Activated gamma-delta T cell treated with anti-CD3 and anti-CD28 coated beads, Interleukin-2, amount 50 U/mL, for 16 hours (primary cell): ENCODE measurements around the gene NAIF1.
"Not testable (repeated sequence)": the region's sequence is repeated elsewhere in the genome, so short reads cannot be mapped to it uniquely, and the experiment has no call there.

Experiments used
- DNase-seq: peaks from one replicate; pipeline ENCODE4 v3.0.0-alpha.2; 2020; ENCODE audit warnings: low read depth

The NAIF1 gene

DNA sequence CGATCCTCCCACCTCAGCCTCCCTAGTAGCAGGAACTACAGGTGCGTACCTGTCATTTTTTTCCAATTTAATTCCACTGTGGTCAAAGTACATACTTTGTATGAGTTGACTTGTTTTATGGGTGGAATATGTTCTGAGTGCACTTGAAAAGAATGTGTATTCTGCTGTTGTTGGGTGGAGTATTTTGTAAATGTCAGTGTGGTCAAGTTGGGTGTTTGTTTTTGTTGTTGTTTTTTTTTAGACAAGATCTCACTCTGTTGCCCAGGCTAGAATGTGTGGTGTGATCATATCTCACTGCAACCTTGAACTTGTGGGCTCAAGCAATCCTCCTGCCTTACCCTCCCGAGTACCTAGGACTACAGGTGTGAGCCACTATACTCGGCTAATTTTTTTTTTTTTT is 18.8 kb upstream of the NAIF1 start:
- no peak for DNase-seq

DNA sequence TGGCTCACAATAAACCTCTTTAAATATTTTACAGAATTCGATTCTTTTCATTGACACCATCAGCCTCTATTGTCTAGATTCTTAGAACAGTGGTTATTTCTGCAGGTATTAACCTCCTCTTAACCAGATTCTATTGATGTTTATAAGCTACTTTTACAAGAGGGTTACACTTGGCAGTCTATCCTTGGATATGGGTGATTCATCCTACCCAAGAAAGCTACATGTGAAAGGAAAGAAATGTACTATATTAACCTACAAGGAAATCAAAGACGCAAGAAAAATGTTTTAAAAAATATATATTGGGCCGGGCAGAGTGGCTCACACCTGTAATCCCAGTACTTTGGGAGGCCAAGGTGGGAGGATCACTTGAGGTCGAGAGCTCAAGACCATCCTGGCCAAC is 17.6 kb upstream of the NAIF1 start:
- DNase-seq: no peak

DNA sequence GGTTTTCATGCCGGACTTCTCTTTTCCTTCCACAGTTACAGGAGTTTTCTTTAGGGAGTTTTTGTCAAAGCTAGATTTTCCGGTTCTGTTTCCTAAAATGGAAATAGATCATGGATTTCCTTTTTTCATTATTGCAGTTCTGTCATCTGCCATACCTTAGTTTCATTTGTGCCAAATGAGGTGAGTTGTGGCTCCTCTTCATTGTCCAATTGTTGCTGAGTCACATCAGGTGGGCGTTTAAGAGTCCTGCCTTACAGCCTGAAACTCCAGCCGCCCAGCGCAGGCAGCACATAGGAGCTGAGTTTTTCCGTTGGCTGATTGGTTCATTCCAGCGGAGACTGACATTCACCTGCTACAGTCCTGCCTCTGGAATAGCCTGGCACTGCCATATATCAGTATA is 15.0 kb upstream of the NAIF1 start:
- no peak for DNase-seq

DNA sequence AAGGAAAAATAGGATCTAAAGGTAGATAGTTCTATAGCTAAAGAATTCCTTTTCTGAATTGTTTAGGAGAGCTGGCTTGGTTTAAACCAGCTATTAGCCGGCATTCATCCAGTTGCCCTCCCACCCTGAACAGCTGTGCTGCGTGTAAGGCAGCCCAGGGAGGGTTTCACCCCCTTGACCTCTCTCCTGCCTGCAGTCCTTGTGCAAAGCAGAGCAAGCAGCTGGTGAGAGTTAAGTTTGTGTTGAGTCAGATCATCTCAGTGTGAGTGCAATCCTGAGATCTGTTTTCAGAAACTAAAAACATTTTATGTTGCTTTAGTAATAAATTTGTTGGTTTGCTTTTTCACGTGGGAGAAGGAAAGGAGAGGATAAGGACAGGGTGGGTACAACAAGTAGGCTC is 13.9 kb upstream of the NAIF1 start:
- no peak for DNase-seq

DNA sequence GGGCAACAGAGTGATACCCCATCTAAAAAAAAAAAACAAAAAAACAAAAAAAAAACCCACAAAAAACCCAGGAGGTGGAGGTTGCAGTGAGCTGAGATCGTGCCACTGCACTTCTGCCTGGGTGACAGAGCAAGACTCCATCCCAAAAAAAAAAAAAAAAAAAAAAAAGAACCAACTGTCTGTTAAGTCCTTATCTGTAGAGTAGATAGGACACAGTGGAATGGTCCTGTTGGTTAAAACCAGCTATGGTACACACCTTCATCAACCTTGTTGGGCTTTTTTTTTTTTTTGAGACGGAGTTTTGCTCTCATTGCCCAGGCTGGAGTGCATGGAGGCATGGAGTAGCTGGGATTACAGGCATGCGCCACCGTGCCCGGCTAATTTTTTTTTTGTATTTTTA is 13.1 kb upstream of the NAIF1 start:
- no peak for DNase-seq

DNA sequence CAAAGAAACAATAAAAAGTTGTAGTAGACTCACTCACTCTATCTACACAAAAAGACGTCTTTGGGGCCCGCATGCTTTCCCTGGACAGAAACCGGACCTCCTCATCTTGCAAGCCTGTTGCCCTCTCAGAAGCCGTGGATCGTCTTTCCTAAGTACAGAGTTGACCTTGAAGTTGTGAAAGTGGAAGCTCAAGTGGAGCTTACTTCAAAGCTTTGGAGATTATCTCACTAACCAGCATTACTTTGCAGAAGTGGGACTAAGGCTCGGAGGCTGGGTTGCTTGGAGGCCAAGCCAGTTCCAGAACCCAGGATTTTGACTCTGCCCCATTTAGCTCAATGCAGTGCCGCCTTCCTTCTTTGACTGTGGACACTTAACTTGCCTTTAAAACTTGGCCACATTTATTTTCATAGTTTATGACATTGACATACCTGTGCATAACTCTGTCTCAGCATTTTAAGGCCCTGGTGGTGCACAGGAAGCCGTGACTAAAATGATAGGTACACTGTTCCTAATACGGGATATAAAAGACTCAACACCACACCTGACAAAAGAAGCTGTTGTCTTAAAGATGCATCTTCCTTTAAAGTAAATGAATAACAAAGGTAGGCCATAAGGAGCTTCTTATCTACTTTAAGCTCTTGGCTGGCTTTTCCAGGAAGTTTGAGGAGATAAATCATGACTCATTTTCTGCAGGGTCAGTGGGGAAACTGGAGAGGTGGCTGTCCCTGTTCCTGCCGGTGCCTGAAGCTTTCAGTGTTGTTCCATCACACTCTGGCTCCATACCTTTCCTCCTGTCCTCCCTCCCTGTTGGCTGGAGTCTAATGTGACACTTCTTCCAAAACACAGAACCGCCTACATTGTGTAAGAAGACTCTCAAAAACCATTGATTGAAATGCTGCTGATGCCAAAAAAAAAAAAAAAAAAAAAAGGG is 11.6 kb upstream of the NAIF1 start:
- DNase-seq: no peak

DNA sequence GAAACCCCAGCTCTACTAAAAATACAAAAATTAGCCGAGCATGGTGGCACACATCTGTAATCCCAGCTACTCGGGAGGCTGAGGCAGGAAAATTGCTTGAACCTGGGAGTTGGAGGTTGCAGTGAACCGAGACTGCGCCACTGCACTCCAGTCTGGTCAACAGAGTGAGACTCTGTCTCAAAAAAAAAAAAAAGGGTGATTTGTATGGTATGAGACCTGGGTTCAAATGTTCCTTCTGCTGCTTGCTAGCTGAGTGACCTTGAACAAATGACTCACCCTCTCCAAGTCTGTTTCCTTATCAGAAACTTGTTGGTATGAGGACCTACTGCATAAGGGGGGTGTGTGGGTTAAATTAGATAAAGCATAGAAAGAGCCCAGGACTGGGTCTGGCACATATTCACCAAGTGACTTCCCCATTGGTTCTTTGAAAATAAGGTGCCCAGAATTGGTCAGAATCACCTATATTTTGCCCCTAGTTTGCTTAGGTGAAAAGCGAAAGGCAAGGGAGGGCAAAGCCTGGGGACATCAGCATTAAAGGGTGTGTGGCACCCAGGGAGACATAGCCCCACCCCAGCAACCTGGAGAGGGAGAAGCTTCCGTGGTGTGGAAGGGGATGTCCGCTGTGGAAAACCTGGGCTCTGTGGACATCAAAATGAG is 10.9 kb upstream of the NAIF1 start:
- no peak for DNase-seq

DNA sequence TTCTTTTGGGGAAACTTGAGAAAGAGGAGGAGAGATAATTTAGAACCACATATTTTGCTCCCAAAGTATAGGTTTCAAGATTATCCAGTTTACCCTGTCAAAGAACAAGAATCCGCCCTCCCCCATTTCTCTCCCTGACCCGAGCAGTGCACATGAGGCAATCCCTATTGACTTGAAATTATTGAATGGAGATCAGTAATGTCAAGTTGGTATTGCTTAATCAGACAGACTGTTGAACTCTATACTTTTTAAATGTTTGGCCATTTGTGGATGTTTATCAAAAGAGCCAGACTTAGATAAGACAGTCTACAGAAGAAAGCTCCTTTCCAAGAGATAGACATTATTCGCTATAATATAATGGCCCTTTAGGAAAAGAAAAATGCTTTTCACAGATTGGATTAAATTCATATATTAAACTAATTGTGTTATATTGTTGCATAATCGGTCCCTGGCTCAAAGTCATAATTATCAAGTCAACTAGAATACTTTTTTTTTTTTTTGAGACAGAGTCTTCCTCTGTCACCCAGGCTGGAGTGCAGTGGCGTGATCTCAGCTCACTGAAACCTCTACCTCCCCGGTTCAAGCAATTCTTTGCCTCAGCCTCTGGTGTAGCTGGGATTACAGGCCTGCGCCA is 6.2 kb upstream of the NAIF1 start:
- DNase-seq: no peak

DNA sequence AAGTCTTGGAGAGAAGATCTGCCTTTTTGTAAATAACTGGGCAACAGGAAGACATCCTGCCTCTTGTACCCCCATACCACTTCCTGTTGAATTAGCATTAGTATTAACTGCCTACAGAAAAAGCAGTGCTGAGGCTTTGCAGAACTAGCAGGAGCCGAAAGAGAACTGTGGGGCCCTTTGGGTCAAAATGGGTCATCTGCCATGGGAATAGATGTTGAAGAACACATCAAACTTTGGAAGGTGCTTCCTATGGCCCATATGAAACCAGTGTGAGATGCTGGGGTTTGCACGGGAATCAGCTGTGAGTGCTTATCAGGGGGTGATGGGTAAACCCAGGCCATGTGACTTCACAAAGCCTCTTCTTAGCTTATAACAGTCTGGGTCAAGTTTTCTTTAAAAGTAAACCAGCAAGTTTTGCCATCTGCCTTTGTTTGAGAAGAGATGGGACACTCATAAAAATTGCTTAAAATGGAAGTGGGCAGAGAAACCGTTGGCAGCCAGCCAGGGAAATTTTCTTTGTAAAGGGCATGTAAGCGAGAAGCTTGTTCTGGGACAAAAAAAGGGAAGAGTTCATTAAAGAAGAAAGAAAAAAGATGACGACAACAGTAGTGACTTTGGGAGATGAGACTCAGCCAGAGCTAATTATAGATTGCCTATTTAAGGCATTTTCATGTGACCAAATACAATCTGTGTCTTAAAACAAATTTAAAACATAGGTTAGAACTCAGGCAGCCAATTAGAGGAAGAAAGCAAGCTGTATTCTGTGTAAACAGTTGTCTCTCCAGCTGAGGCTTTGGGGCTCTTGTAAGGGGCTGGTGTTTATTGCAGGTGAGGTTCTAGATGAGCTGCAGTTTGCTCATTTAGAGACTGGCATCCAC is 5.3 kb upstream of the NAIF1 start:
- DNase-seq: peak; percentile 42

DNA sequence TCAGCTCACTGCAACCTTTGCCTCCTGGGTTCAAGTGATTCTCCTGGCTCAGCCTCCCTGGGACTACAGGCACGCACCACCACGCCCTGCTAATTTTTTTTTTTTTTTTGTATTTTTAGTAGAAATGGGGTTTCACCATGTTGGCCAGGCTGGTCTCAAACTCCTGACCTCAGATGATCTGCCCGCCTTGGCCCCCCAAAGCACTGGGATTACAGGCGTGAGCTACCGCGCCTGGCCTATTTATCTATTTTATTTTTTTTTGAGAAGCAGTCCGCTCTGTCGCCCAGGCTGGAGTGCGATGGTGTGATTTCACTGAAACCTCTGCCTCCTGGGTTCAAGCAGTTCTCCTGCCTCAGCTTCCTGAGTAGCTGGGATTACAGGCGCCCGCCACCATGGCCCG is 4.4 kb upstream of the NAIF1 start:
- DNase-seq: not testable (repeated sequence)

DNA sequence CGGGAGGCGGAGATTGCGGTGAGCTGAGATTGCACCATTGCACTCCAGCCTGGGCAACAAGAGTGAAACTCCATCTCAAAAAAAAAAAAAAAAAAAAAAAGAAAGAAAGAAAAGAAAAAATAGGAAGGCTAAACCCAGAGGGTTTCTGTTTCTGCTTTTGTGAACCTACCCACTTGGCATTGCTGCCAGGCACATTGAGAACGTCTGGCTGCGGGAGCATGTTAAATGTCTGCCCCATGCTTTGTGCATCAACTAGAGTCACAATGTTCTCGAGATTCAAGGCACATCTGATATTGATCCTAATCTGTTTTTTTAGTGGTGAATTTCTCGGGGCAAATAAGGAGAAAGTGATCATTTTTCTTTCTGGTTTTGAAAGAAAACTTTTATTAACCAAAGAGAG is 3.8 kb upstream of the NAIF1 start:
- DNase-seq: no peak

DNA sequence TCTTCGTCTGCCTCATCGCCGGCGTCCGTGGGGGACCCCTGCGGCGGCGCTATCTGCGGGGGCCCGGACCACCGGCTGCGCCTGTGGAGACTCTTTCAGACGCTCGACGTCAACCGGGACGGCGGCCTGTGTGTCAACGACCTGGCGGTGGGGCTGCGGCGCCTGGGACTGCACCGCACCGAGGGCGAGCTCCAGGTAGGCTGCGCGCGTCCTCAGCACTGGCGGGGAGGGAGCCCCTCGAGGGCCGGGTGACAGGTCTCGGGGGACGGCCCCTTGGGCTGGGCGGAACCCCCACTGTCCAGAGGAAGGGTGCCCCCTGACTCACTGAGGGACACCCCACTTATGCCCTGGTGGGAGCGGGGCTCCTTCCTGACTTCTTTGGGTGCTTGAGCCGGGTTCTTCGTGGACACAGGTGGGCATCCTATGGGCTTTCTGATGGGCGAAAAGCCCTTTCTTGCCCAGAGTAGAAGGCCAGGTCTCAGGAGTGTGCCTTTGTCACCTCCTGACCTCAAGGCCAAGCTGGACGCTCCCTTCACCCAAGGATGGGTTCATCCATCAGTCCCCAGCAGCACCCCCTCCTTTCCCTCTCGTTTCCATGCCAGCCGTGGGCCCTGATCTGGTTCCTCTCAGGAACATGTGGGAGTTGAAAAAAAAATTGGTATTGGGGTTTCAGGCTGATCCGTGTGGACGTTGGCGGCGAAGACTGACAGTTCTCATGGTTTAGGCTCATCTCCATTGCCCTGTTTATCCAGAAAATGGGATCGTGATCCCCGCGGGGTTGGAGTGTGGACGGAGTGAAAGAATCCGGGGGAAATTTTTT is 1.5 kb upstream of the NAIF1 start:
- no peak for DNase-seq

DNA sequence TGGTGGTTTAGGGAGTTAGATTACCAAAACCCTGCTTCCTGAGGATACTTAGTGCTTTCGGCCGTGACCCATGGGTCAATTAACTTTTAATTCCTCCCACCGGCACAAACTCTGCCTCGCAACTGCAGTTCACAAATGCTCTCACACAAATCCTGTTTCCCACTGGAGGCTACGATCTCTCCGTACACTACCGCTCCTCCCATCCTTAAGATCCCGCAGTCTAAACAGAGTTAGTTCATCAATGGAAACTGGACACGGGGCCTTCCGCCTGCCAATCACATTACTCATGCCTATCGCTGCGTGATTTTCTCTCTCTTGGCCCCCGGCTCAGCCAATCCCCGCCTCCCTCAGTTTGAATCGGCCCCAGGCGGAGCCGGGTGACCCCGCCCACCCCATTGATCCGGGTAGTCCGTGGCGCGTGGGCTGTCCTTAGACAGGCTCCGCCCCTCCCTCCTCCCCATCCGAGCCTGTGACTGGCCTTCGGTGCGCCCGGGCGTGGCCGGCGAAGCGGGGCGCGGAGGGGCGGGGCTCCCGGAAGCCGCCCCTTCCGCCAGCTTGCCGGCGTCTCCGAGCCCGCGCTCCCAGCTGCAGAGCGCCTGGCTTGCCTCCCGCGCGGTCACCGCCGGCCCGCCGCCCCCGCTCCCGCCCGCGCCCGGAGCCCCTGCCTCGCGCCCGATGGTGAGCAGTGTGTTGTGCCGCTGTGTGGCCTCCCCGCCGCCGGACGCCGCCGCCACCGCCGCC is 695 bp upstream of the NAIF1 start, which contains the start of gene SLC25A25:
SLC25A25 (plus strand) TSS at position 588 of the 741 bp plus-strand sequence; CDS start at position 676, 88 bp downstream.
- peak; percentile 100 for DNase-seq

DNA sequence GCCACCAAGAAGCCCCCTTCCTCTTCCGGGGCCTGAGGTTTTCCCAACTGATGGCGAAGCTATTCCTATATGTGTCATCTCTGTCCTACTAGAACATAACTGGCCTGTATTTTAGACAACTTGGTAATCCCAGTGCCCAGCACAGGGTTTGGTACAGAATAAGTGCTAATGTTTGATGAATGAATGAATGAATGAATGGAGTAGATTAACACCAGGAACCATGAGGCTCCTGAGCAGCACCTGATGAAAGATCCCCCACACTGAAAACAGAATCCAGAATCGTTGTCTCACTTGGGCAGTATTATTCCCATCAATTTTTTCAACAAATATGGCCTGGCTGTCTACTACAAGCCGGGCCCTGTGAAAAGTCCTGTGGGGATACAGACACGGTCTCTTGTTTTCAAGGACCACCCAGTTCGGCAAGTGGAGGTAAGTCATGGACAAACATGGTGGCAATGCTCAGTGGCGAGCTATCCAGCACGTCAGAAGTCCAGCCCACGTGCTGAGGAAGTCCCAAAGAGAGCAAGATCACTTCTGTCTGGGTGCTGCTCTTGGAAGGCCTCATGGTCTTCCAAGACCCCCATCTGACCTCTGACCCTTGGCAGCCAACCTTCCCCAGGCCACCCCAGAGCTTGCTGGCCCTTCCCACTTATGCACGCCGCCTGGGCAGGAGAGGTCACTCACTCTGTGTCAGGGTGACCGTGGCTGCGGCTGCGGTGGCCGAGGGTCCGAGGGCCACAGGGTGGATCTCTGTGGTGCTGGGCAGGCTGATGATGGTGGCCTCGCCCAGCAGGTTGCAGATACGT is 1.0 kb downstream of the NAIF1 start:
- DNase-seq: no peak

DNA sequence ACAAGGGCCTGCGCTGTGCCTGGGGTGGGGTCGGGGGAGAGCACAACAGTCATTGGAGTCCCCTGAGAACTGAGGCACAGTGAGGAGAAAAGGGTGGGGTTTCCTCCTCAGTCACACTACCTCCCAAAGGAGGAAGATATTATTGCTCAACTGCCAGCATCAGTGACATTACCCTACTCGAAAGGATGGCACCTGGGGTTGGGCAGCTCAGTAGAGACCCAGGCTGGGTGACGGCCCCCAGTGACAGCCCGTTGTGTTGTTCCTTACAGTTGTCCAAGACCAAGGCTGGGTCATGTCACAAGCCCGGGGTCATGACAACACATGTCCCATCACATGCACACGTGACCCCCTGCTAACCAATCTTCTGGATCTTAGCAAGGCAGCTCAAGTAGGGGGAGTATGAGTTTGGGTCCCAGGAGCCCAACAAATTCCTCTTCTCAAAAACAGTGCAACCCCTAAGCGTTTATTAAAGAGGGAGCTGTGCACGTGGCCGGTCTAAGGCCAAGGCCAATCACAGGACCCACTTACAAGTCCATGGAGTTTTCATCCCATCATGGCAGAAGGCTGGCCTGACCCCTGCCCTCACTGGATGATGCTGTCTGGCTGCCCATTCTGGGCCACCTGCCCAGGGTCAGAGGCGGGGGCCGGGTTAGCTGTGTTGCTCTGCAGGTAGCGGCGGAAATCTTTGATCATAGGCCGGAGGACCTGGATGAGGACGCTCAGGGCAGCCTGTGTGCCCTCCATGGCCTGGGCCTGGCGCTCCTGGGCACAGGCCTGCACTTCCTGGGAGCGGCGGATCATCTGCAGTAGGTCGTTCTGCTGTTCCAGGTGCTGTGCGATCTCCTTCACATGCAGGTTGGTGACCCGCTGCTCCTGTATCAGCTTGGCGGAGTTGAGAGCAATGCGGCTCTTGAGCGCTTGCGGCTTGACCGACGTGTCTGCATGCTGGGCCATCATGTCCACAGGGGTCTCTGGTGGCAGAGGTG is 4.0 kb downstream of the NAIF1 start:
- DNase-seq: no peak

DNA sequence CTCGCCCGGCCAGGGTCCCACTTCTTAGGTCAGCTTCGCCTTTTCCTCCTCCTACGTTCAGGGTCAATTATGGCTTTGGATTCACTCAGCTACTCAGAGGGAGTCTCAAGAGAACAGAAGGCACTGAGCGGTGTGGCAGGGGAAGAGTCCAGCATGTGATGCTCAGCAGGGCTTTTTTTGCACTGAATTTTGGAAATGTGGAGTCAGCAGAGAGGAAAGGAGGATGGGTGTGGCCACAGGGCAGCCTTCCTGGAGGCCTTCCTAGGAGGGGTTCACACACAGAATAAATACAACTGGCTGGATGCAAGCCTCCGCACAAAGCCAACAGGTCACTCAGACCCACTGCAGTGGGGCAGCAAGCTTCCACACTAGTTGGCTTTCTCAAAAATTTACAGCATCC is 4.8 kb downstream of the NAIF1 start:
- DNase-seq: no peak

DNA sequence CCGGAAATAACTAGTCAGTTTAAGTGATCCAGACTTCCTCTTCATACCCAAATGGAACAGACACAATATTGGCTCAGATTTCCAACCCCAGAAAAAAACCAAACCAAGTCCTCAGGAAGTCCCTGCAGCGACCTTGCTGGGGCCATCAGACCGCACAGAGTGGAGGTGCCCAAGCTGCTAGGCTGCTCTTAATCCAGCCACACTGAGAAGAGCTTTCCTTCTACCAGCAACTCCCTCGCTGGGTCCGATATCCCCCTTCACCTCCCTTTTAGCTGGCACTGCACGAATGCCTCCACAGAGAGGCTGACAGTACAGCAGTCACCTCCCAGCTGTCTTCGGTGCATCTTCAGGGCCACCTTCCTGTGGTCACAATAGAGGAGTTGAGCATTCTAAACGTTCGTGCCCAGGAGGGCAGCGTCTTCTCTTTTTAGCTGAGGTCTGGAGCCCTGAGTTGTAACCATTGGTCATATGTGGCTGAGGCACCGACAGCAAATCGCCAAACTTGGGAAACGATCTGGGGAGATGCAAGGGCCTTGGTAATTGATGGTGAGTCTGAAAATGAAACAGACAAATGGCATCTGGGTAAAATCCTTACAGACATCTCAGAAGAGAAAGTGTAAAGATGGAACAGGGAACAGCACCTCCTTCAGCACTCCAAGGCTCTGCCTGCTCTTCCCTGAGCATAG is 5.7 kb downstream of the NAIF1 start:
- no peak for DNase-seq
